Mucosa of stomach (tissue), 1 donor: ENCODE data around the gene DPF3.

ENCODE experiments used
- H3K27me3 ChIP-seq: one replicate; pipeline ENCODE4 v1.7.0; 2013; ENCODE audit warnings: mild to moderate bottlenecking, low read length; ENCODE audit not compliant: control insufficient read depth, insufficient read depth
- H3K36me3 ChIP-seq: one replicate; pipeline ENCODE4 v1.7.0; 2013; ENCODE audit warnings: low read length; ENCODE audit not compliant: control insufficient read depth, insufficient read depth
- H3K4me1 ChIP-seq: one replicate; pipeline ENCODE4 v1.7.0; 2013; ENCODE audit warnings: mild to moderate bottlenecking, low read length; ENCODE audit not compliant: control insufficient read depth, insufficient read depth
- H3K4me3 ChIP-seq: one replicate; pipeline ENCODE4 v1.7.0; 2013; ENCODE audit warnings: low read length
- H3K9ac ChIP-seq: one replicate; pipeline ENCODE4 v1.7.0; 2013; ENCODE audit warnings: mild to moderate bottlenecking, low read length, moderate library complexity
- H3K9me3 ChIP-seq: one replicate; pipeline ENCODE4 v1.7.0; 2013; ENCODE audit warnings: mild to moderate bottlenecking, low read length, moderate library complexity; ENCODE audit not compliant: control insufficient read depth
- donor health status: Pancreatic carcinoma.

The DPF3 gene

DNA sequence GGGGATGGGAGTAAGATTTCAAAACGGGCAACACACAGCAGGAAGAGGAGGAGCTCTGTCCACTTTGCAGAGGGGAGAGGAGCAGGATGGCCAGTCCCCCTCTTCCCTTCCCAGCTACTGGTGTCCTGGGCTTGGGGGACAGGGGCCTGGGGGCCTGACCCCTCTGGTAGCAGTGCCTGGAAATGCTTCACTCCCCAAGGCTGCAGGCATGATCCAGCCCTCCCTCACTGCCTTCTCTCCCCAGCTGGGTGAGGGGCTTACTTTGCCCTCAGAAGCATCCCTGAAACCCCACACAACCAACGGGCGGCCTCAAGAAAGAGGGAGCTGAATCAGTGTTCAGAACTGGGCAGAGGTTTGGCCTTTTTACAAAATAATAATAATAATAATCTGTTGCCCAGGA lies 279.5 kb downstream of the DPF3 start:
- H3K9me3 ChIP-seq: no peaks in the 10 kb centered on the region
- H3K4me1 ChIP-seq: no peaks in the 10 kb centered on the region
- H3K9ac ChIP-seq: no peak overlapping the region
- H3K36me3 ChIP-seq: no peaks in the 10 kb centered on the region
- no peak overlapping the region for H3K4me3 ChIP-seq
- no peaks in the 10 kb centered on the region for H3K27me3 ChIP-seq

DNA sequence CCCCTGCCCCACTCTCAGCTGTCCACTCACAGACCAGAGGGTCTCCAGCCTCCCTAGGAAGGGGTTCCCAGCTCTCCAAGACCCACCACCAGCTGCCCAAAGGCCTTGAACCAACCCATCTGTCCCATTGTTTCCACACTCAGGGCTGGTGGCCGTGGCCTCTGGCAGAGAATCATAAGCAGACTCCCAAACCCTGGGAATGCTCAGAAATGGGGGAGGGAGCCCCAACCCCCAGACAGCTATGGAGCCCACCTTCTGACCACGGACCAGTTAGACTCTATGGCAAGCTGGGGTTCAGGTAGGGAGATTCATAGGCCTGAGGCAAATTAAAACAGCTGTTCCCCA lies 280.0 kb downstream of the DPF3 start:
- Histone ChIP-seq H3K27me3 (no peaks in the 10 kb centered on the region), H3K4me1 (no peaks in the 10 kb centered on the region), H3K9me3 (no peaks in the 10 kb centered on the region), H3K36me3 (no peaks in the 10 kb centered on the region), H3K9ac (no peak overlapping the region), H3K4me3 (no peak overlapping the region)

- Histone ChIP-seq H3K4me1 (no peaks in the 10 kb centered on the region), H3K9ac (no peak overlapping the region), H3K4me3 (no peak overlapping the region), H3K27me3 (no peaks in the 10 kb centered on the region), H3K36me3 (no peaks in the 10 kb centered on the region), H3K9me3 (no peaks in the 10 kb centered on the region)
Observed at GRCh38 chr14:72613231-72613974, 280.5 kb downstream of the DPF3 start.

- Histone ChIP-seq H3K27me3 (no peaks in the 10 kb centered on the region), H3K4me1 (no peaks in the 10 kb centered on the region)
Observed at GRCh38 chr14:72612041-72612440, 281.9 kb downstream of the DPF3 start.

DNA sequence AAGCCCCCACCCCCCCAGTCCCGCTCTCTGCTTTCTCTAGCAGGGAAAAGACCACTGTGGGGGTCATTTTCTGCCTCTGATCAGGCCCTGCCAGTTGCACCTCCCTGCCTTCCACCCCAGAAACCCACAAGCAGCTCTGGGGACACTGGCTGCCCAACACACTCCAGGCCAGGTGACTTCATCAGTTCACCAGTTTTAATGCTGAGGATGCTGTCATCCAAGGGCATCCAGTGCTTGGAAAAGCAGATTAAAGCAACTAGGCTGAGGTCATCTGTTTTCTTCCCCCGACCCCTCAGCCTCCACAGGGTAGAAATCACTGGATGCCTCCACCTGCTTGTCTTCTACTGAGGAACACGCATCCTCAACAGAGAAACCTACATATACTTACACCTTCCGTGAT lies 282.4 kb downstream of the DPF3 start:
- Histone ChIP-seq H3K27me3 (no peaks in the 10 kb centered on the region), H3K36me3 (no peaks in the 10 kb centered on the region), H3K4me3 (no peak overlapping the region), H3K9me3 (no peaks in the 10 kb centered on the region), H3K9ac (no peak overlapping the region), H3K4me1 (no peaks in the 10 kb centered on the region)

More at GRCh38 chr14:72612041-72612440, 281.9 kb downstream of the DPF3 start:
- no peak overlapping the region for H3K9ac ChIP-seq
- no peaks in the 10 kb centered on the region for H3K36me3 ChIP-seq
- no peaks in the 10 kb centered on the region for H3K9me3 ChIP-seq
- no peak overlapping the region for H3K4me3 ChIP-seq

- Histone ChIP-seq H3K27me3 (no peaks in the 10 kb centered on the region), H3K4me1 (no peaks in the 10 kb centered on the region), H3K4me3 (no peak overlapping the region), H3K9me3 (no peaks in the 10 kb centered on the region), H3K9ac (no peak overlapping the region), H3K36me3 (no peaks in the 10 kb centered on the region)
Observed at GRCh38 chr14:72610831-72611200, 283.1 kb downstream of the DPF3 start.

- no peak overlapping the region for H3K4me3 ChIP-seq
- no peaks in the 10 kb centered on the region for H3K27me3 ChIP-seq
- no peaks in the 10 kb centered on the region for H3K9me3 ChIP-seq
- H3K9ac ChIP-seq: no peak overlapping the region
- no peaks in the 10 kb centered on the region for H3K36me3 ChIP-seq
- no peaks in the 10 kb centered on the region for H3K4me1 ChIP-seq
Observed at GRCh38 chr14:72610096-72610830, 283.6 kb downstream of the DPF3 start.

DNA sequence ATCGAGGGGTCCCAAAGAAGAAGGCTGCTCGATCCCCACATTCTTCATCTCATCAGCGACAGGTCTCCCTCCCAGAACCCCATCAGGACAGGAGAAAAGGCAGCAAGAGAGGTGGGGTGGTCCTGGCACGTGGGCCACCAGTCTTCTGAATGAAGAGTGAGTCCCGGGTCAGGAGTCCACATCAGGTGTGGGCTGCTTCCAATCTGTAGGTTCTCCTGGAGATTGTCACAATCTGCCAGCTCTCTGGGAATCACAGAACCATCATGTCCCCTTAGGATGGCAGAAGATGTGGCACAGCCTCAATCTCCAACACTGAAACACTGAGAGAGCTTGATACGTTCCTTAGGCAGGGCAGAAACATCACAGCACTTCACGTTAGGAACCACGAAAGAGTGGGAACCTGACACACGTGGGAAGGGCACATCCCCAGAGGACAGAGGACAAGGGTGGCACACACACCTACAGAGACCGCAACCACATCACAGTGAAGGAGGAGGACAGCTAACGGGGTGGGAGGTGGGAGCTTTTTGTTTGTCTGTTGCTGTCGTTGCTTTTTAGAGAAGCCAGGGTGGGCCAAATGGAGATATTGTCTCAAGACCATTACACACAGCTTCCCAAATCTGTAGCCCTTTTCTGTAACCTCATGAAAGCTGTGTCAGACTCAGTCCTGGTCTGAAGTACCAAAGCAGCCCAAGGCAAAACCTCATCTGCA lies 284.5 kb downstream of the DPF3 start:
- Histone ChIP-seq H3K4me1 (no peaks in the 10 kb centered on the region), H3K4me3 (no peak overlapping the region), H3K36me3 (no peaks in the 10 kb centered on the region), H3K27me3 (no peaks in the 10 kb centered on the region), H3K9me3 (no peaks in the 10 kb centered on the region), H3K9ac (no peak overlapping the region)

- H3K9ac ChIP-seq: no peak overlapping the region
Observed at GRCh38 chr14:72608391-72609204, 285.3 kb downstream of the DPF3 start.

DNA sequence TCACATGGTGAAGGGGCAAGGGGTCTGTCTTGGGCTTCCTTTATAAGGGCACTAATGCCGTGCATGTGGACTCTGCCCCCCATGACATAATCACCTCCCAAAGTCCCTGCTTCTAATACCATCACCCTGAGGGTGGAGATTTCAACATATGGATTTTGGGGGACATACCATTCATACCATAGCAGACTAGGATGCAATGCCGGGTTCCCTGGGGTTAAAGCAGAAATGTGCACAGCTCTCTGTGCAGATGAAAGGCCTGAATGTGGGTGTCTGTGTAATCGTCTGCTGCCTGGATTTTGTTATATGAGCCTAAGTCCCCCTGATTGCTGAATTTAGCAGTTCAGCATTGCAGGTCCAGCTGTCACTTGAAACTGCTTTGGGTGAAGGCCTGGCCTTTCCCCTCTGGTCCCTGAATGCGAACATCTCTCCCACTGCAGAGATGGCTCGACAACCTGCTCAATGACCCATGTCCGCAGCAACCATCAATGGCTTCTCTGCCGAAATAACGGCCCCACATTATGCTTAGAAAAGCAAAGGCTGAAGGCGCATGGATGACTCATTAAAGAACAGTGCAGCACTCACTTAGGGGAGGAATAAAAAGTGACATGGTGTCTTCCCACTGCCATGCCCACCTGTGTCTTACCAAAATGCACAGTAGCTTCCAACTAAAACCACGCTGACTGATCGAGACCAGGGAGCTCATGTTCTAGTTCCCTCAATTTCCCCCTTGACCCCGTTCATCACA lies 286.3 kb downstream of the DPF3 start:
- Histone ChIP-seq H3K4me3 (no peak overlapping the region), H3K4me1 (no peaks in the 10 kb centered on the region), H3K36me3 (no peaks in the 10 kb centered on the region), H3K27me3 (no peaks in the 10 kb centered on the region), H3K9ac (no peak overlapping the region), H3K9me3 (no peaks in the 10 kb centered on the region)

More at GRCh38 chr14:72608391-72609204, 285.3 kb downstream of the DPF3 start:
- Histone ChIP-seq H3K36me3 (no peaks in the 10 kb centered on the region), H3K27me3 (no peaks in the 10 kb centered on the region), H3K4me3 (no peak overlapping the region), H3K9me3 (no peaks in the 10 kb centered on the region), H3K4me1 (no peaks in the 10 kb centered on the region)

DNA sequence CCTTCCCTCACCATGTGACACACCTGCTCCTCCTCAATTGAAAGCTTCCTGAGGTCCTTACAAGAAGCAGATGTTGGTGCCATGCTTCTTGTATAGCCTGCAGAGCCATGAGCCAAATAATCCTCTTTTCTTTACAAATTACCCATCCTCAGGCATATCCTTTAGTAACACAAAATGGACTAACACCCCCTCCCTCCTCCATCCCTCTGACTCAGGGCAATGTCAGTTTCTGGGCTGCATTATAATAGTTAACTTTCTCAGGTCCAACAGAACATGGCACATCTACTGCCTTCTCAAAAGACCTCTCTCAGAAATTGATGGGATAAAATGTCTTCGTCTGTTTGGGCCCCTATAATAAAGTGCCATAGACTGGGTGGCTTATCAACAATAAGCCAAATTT lies 287.0 kb downstream of the DPF3 start:
- Histone ChIP-seq H3K9ac (no peak overlapping the region), H3K27me3 (no peaks in the 10 kb centered on the region), H3K9me3 (no peaks in the 10 kb centered on the region), H3K36me3 (no peaks in the 10 kb centered on the region), H3K4me3 (no peak overlapping the region), H3K4me1 (no peaks in the 10 kb centered on the region)
